GM18907 (cell line): ENCODE results near the gene SPSB4.
A peak's percentile ranks its signal among the peaks of the same experiment; 100 is the strongest.
"Not testable (repeated sequence)": the region's sequence is repeated elsewhere in the genome, so short reads cannot be mapped to it uniquely, and the experiment has no call there.

Source experiments
- ATAC-seq: cut with Tn5 transposase; IDR thresholded peaks from one replicate; pipeline ENCODE4 v1.9.1; 2021; ENCODE audit warnings: mild to moderate bottlenecking, moderate library complexity; ENCODE audit not compliant: unreplicated experiment

SPSB4 gene

GRCh38 chr3:141050576-141051442, at the start of gene SPSB4:
TSS of gene SPSB4 (plus strand) at chr3:141051347. CDS start at chr3:141066105, 14,758 bp downstream.
- ATAC-seq = no peak

GRCh38 chr3:141006344-141006743, 44.8 kb upstream of the SPSB4 start:
- ATAC-seq = no peak

DNA sequence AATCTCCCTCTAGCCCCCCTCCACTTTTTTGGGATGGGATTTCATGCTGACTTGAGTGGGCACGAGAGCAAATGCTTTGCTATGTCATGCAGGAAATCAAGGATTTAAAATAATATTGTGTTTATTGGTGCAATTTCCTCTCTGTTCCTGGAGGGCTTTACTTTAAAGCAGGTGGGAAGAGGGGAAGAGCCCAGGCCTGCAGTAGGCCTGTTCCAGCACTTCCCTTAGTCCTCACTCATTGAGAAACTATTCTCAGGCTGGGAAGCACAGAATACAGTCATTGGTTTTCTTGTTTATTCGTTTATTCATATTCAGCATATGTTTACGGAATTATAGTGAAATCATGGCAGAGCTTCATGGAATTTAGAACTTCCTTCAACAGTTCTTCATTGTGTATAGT, 41.7 kb upstream of the SPSB4 start:
- no peak for ATAC-seq

DNA sequence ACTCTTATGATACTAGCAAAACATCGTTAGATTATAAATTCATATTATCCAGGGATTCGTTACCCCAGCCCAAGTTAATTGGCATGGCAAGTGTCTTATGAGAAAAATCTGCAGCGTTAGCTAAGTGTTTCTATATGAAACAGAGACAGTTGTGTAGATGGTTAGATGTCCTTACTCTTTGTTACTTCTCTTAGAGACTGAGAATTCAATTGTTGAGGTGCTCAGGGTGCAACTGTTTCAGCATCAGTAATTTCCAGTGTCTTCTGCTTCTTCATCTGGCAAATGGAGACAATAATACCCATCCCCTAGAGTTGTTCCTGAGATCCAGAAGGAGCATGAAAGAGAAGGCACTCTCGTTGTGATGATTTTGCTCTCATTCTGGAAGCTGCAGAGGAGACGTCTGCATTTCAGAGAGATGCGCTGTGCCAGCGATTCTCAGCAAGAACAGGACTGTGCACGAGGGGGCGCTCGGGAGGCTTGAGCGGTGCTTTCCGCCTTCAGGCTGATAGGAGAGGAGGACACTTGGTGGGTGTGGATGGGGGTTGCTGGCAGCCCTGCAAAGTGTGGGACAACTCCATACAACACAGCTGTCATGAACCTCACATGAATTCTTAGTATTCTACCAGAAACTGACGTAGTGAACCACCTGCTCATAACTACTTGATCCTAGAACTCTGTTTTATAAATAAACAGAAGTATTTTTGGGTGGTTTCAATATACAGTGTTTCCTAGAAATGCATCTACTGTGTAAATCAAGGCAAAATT, 39.7 kb upstream of the SPSB4 start:
- ATAC-seq = peak; percentile 68

GRCh38 chr3:141011997-141012262, 39.2 kb upstream of the SPSB4 start:
- no peak for ATAC-seq

DNA sequence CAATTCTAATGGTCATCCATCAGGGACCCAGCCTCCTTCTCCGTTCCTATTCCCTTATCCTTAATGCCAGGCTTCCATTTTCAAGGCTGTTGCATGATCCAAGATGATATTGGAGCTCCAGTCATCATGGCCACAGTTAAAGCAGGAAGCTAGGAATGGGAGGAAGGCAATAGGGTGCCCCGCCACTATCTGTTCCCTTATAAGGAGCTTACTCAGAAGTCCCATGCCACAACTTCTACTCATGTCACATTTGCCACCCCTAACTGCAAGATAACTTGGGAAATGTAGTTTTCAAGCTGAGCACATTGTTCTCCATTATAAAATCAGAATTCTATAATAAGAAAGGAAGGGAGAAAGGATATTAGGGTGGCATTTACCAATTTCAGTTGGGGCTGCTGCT, 38.6 kb upstream of the SPSB4 start:
- no peak for ATAC-seq

- ATAC-seq = no peak
These were observed 35.7 kb upstream of the SPSB4 start for GRCh38 chr3:141015481-141015880.

DNA sequence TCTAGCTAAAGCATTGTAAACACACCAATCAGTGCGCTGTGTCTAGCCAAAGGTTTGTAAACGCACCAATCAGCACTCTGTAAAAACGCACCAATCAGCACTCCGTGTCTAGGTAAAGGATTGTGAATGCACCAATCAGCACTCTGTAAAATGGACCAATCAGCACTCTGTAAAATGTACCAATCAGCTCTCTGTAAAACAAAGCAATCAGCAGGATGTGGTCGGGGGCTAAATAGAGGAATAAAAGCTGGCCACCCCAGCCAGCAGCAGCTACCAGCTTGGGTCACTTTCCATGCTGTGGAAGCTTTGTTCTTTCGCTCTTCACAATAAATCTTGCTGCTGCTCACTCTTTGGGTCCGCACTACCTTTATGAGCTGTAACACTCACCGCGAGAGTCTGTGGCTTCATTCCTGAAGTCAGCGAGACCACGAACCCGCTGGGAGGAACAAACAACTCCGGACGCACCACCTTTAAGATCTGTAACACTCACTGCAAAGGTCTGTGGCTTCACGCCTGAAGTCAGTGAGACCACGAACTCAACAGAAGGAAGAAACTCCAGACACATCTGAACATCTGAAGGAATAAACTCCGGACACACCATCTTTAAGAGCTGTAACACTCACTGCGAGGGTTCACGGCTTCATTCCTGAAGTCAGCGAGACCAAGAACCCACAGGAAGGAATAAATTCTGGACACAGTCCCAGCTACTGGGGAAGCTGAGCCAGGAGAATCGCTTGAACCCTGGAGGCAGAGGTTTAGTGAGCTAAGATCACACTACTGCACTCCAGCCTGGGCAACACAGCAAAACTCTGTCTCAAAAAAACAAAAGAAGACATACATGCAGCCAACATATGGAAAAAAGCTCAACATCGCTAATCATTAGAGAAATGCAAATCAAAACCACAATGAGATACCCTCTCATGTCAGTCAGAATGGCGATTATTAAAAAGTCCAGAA, 33.5 kb upstream of the SPSB4 start:
- ATAC-seq = not testable (repeated sequence)

DNA sequence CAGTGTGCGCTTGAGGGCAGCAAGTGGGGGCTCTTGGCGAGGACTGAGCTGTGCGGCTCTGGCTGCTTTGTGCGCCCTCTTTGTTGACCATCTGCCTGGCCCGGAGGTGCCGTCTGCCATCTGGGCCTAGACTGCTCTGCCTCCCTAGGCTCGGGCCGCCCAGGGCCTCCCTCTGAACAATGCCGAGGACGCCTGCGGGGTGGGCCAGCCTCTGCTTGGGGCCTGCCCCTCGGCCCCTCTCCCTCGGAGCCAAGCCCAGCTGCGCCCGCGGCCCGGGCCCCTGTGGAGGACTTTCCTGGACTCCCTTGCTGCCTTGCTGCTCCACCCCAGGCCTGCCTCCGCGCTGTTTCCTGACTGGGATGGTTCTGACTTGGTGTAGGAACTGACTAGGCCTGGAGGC, 31.9 kb upstream of the SPSB4 start:
- no peak for ATAC-seq

GRCh38 chr3:141020143-141020830, 30.9 kb upstream of the SPSB4 start:
- ATAC-seq = no peak

GRCh38 chr3:141021261-141021660, 29.9 kb upstream of the SPSB4 start:
- ATAC-seq = no peak

DNA sequence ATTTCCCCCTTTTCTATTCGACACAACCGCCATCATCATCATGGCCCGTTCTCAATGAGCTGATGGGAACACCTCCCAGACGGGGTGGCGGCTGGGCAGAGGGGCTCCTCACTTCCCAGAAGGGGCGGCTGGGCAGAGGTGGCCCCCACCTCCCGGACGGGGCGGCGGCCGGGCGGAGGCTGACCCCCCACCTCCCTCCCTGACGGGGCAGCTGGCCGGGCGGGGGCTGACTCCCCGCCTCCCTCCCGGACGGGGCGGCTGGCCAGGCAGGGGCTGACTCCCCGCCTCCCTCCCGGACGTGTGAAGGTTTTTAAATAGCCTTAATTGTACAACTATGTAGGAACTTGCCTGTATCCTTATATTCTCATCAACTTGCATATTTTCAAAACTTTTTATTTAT, 20.9 kb upstream of the SPSB4 start:
- ATAC-seq = no peak

DNA sequence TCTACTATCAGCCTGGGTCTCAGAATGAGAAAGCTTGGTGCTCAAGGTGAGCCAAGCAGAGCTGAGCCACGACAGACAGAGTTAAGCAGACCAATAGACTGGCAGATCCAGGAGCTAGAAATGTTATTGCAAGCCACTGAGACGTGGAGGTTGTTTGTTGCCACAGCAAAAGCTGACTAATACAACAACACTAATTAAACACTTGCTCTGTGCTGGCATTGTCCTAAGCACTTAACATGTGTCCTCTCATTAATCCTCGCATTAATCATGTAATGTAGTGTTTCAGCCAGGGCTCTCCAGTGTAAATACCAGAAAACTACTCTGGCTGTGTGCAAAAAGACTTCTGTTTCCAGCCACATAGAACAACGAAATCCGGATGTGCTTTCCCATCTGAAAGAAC, 11.6 kb upstream of the SPSB4 start:
- no peak for ATAC-seq

DNA sequence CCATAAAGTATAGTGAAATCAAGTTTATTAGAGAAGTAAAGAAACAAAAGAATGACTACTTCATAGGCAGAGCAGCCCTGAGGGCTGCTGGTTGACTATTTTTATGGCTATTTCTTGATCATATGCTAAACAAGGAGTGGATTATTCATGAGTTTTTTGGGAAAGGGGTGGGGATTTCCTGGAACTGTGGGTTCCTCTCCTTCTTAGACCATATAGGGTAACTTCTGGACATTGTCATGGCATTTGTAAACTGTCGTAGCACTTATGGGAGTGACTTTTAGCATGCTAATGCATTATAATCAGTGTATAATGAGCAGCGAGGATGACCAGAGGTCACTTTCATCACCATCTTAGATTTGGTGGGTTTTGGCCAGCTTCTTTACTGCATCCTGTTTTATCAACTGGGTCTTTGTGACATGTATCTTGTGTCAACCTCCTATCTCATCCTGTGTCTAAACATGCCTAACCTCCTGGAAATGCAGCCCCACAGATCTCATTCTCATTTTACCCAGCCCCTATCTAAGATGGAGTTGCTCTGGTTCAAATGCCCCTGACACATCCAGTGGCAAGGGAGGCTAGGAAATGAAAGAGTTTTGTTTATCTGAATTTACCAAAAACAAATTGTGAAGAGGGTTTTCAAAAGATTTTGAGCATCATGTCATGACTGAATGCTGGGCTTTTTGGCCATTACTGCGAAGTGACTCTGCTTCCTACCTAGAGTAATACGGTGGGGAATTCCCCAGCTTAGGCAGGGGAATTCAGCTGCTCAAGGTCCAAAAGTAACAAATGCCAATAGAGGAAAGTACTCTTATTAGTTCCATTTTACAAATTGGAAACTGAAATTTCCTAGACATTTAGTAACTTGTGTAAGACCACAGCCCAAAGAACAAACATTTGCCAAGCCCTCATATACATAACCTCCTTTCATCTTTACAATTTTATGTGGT, 6.2 kb upstream of the SPSB4 start:
- no peak for ATAC-seq

DNA sequence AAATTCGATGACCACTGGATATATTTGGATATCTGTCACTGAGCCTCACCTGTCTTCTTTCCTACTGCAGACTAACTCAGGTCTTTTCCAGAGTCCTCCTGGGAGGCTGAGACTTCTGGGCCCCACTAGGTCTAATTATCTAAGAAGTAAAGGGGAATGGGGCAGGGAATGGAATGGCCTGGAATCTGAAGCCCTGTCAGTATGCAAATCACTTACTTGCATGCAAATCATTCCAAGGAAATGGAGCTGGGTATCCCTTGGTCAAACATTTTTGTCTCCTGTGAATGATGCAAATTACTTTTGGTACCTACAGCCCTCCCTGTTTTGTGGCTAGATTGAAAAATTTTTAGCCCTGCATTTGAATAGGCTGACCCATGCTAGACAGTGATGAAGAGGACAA, 5.3 kb upstream of the SPSB4 start:
- ATAC-seq = no peak

- no peak for ATAC-seq
These were observed 4.0 kb upstream of the SPSB4 start for GRCh38 chr3:141047168-141047567.

DNA sequence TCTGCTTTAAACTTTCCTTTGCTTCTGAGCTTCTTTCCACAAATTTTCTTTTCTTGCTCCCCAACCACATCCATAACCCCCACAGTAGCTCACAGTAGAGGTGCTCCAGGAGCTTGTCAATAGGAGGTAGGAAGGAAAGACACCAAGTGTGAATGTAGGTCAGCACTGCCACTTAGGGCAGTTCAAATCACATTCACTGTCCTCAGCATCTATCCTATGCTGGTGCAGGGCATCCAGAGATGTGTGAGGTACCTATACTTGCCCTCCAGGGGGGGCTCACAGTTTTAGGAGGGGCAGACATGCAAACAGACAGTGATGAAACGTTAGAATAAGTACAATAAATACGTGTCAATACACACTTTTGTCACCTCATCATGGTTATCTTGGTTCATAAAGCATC, 1.5 kb upstream of the SPSB4 start:
- no peak for ATAC-seq

- no peak for ATAC-seq
These were observed 475 bp downstream of the SPSB4 start for GRCh38 chr3:141051443-141052200.
